HG03045 (cell line): Measurements from ENCODE around the gene SH2D3C.
A peak's percentile ranks its signal among the peaks of the same experiment; 100 is the strongest.

Experiments
- ATAC-seq: cut with Tn5 transposase; IDR thresholded peaks from one replicate; pipeline ENCODE4 v1.9.1; 2021; ENCODE audit warnings: mild to moderate bottlenecking, moderate library complexity; ENCODE audit not compliant: unreplicated experiment

SH2D3C gene

GRCh38 chr9:127703289-127703946, 75.0 kb downstream of the SH2D3C start:
- no peak for ATAC-seq

- no peak for ATAC-seq
These were observed 77.7 kb downstream of the SH2D3C start for GRCh38 chr9:127700594-127701255.

DNA sequence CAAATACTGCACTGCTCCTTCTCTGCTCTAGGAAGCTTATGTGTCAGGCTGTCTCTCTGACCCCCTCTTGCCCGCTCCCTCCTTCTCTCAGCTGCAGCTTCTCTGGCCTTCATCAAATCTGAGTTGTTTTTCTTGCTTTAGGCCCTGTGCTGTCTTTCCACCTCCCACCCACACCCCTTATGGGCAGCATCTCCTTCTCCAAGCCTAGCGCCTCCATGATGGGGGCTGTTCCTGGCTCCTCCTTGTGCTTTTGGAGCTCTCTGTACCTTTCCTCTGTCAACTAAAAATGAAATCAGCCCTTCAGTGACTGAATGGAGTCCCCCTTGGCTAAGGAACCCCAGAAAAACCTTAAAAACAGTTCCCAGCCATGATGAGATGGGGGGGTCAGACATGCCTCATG, 78.3 kb downstream of the SH2D3C start:
- ATAC-seq = no peak

- ATAC-seq = peak; percentile 82
These were observed 79.3 kb downstream of the SH2D3C start for GRCh38 chr9:127698985-127699670.

DNA sequence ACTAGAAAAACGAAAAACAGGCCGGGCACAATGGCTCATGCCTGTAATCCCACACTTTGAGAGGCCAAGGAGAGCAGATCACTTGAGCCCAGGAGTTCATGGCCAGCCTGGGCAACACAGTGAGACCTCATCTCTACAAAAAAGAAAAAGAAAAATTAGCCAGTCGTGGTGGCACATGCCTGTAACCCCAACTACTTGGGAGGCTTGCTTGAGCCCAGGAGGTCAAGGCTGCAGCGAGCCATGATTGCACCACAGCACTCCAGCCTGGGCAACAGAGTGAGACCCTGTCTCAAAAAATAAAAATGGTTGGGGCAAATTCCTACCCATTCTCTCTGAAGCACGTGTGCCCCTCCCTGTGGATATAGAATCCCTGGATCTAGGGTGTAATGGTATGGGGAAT, 80.1 kb downstream of the SH2D3C start:
- ATAC-seq = no peak

- ATAC-seq = no peak
These were observed 80.9 kb downstream of the SH2D3C start for GRCh38 chr9:127697575-127697974.

- ATAC-seq = no peak
These were observed 83.4 kb downstream of the SH2D3C start for GRCh38 chr9:127694890-127695720.

DNA sequence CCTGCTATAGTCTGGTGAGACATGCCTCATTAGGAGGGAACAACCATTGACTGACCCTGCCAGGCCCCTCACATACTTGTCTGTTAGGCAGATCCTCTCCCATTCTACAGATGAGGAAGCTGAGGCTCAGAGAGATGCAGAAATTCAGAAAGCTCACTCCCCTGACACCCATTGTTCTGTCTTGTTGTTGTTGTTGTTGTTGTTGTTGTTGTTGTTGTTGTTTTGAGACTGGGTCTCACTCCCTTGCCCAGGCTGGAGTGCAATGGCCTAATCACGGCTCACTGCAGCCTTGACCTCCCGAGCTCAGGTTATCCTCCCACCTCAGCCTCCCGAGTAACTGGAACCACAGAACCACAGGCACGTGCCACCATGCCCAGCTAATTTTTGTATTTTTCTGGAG, 84.8 kb downstream of the SH2D3C start:
- no peak for ATAC-seq

DNA sequence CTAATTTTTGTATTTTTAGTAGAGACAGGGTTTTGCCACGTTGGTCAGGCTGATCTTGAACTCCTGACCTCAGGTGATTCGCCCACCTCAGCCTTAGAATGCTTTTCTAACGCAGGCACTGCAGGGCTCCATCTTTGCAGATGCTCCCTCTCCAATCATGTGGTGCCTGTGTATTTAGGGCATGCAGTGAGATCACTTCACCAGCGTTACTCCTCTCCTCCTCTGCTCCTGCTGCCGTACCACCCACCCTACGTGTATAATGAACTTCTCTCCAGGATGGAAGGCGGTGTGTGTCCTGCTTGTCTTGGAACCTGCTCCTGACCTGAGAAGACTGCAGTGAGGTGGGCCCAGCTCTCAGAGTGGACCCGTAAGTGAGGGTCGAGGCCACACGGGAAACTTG, 85.3 kb downstream of the SH2D3C start:
- ATAC-seq = no peak

DNA sequence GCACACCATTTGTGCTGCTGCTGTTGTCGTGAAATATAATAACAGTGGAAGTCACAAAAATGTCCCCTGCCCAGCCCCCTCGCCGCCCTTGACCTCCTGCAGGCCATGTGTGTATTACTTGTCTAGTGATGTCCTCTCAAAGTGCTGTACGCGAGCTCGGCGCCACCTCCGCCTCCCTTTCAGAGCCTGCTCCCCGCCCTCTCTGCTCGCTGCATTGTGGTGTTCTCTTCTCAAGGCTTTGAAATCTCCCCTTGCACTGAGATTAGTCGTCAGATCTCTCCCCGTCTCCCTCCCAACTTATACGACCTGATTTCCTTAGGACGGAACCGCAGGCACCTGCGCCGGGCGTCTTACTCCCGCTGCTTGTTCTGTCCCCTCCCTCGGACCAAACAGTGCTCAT, 86.4 kb downstream of the SH2D3C start:
- no peak for ATAC-seq

- ATAC-seq = no peak
These were observed 87.7 kb downstream of the SH2D3C start for GRCh38 chr9:127690735-127691134.

DNA sequence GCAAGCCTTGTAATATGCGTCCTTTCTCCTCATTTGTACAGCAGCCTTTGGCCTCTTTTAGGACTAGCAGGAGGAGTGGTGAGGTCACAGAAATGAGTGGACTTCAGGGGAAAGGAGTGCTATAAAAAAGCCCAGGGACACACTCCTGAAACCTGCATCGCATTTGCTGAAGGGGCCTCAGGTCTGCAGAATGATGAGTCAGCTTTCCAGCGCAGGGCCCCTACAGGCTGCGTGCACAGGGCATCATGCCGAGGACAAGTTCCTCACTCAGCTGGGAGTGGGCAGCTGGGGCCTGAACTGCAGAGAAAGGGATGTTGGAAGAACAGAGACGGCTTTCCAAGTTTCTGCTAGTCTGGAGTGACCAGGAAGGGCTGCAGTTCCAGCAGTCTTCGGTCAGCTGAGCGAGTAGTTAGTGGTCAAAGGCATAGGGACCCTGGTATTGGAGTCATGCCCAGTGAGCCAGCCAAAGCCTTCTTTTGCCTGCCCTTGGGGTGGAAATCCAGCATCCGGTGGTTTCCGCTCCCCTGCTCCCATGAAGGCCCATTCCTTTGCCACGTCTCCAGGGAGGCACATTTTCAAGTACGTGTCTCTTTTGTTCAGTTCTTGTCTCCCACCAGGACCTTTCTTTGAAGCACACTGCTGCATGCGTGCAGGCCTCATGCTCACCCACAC, 89.0 kb downstream of the SH2D3C start:
- ATAC-seq = no peak
